HepG2 (cell line): ENCODE results near the gene TSSK3. TPM values are rescaled to one million over a fixed set of nuclear protein-coding genes. Genes with fewer than 3 reads are reported as not detected.

ENCODE experiments used
- ARNT ChIP-seq: fragments of 450-650 bp; IDR thresholded peaks from 2 replicates; pipeline ENCODE4 v1.6.1; 2017
- E2F1 ChIP-seq: sonication (generic); formaldehyde crosslinking; IDR thresholded peaks from 2 replicates; pipeline ENCODE4 v1.5.0; 2020; ENCODE audit warnings: missing genetic modification reagents
- ELK4 ChIP-seq: sonication (generic); formaldehyde crosslinking; IDR thresholded peaks from 2 replicates; pipeline ENCODE4 v1.9.0; 2021; ENCODE audit warnings: missing genetic modification reagents, borderline replicate concordance
- EZH2 ChIP-seq: conservative IDR thresholded peaks from 2 replicates; pipeline ENCODE4 v1.6.1; 2012; ENCODE audit warnings: mild to moderate bottlenecking, low read depth, low read length, moderate library complexity
- JDP2 ChIP-seq: sonication (generic); formaldehyde crosslinking; IDR thresholded peaks from 2 replicates; pipeline ENCODE4 v1.8.1; 2022; ENCODE audit warnings: missing genetic modification reagents, borderline replicate concordance
- MATR3 ChIP-seq: sonication (generic); formaldehyde crosslinking; IDR thresholded peaks from 2 replicates; pipeline ENCODE4 v1.4.0; 2020; ENCODE audit warnings: missing genetic modification reagents
- MEIS1 ChIP-seq: sonication (generic); formaldehyde crosslinking; IDR thresholded peaks from 2 replicates; pipeline ENCODE4 v1.9.0; 2021; ENCODE audit warnings: mild to moderate bottlenecking, missing genetic modification reagents, moderate library complexity, borderline replicate concordance
- MTERF4 ChIP-seq: sonication (generic); formaldehyde crosslinking; IDR thresholded peaks from 2 replicates; pipeline ENCODE4 v1.8.0; 2023; ENCODE audit warnings: mild to moderate bottlenecking, missing genetic modification reagents
- PCBP2 ChIP-seq: fragments of 200-400 bp; formaldehyde crosslinking; optimal IDR thresholded peaks from 2 replicates; pipeline ENCODE3; 2018; ENCODE audit warnings: low read length, low read depth; ENCODE audit not compliant: poor library complexity, severe bottlenecking
- REPIN1 ChIP-seq: sonication (generic); formaldehyde crosslinking; IDR thresholded peaks from 2 replicates; pipeline ENCODE4 v1.8.0; 2022; ENCODE audit warnings: missing genetic modification reagents, low read depth, mild to moderate bottlenecking, borderline replicate concordance
- SKIL ChIP-seq: sonication (generic); formaldehyde crosslinking; IDR thresholded peaks from 2 replicates; pipeline ENCODE4 v1.8.0; 2022; ENCODE audit warnings: missing genetic modification reagents, mild to moderate bottlenecking, moderate library complexity, borderline replicate concordance
- U2AF1 ChIP-seq: fragments of 200-400 bp; formaldehyde crosslinking; optimal IDR thresholded peaks from 2 replicates; pipeline ENCODE3; 2017; ENCODE audit warnings: mild to moderate bottlenecking, low read depth, low read length
- ZBTB25 ChIP-seq: IDR thresholded peaks from 2 replicates; pipeline ENCODE4 v1.6.1; 2018; ENCODE audit warnings: missing genetic modification reagents
- ZFY ChIP-seq: sonication (generic); formaldehyde crosslinking; IDR thresholded peaks from 2 replicates; pipeline ENCODE4 v1.4.0; 2020; ENCODE audit warnings: missing genetic modification reagents
- ZGPAT ChIP-seq: IDR thresholded peaks from 2 replicates; pipeline ENCODE4 v1.6.1; 2016; ENCODE audit warnings: mild to moderate bottlenecking
- ZMYM2 ChIP-seq: sonication (generic); formaldehyde crosslinking; IDR thresholded peaks from 2 replicates; pipeline ENCODE4 v1.8.0; 2022; ENCODE audit warnings: mild to moderate bottlenecking, missing genetic modification reagents
- ZNF3 ChIP-seq: IDR thresholded peaks from 2 replicates; pipeline ENCODE4 v1.7.0; 2017; ENCODE audit warnings: inconsistent platforms
- ZNF33A ChIP-seq: sonication (generic); formaldehyde crosslinking; IDR thresholded peaks from 2 replicates; pipeline ENCODE4 v1.5.1; 2020; ENCODE audit warnings: missing genetic modification reagents, mild to moderate bottlenecking, moderate library complexity, borderline replicate concordance
- ZNF503 ChIP-seq: sonication (generic); formaldehyde crosslinking; IDR thresholded peaks from 2 replicates; pipeline ENCODE4 v1.4.0; 2020; ENCODE audit warnings: missing genetic modification reagents
- polyA plus RNA-seq, 8 experiments: library from polyadenylated mRNA; depleted of rRNA in 3 of 8; stranded (reverse) in 7 of 8; unstranded in 1 of 8; fragments of >200 nt; fragmentation: Illumina TruSeq in 4 of 8; extraction: Trizol in 4 of 8; gene quantifications; 2 replicates each; pipeline versions ENCODE4 v1.2.1 to v1.2.3, GENCODE V29; 2011 to 2016; ENCODE audit warnings: low read depth in 4 of 8, missing spikeins in 1 of 8, mixed read lengths in 1 of 8; ENCODE audit not compliant: insufficient read depth in 1 of 8
- total RNA-seq, 5 experiments: library from RNA; depleted of rRNA; stranded (reverse); fragments of >200 nt; fragmentation: Illumina TruSeq; extraction: Trizol; gene quantifications; 2 replicates each; pipeline ENCODE4 v1.2.3, GENCODE V29; 2016; ENCODE audit warnings: low read depth in 1 of 5

Gene TSSK3
- total and polyA plus RNA-seq, 2 of the 13 experiments (the other 11 are each of a cell fraction or from before 2014, with no cell fraction given) = 1.0 to 1.1 TPM

GRCh38 chr1:32351399-32352238 is 10.7 kb upstream of the TSSK3 start (continued):
- TF ChIP-seq EZH2 (no peak), ARNT (no peak), U2AF1 (no peak), ZNF503 (CRISPR knock-in tag) (peak; percentile 49; the same call in 1 of the 2 replicates), ZNF33A (CRISPR knock-in tag) (no peak), E2F1 (CRISPR knock-in tag) (no peak), ZMYM2 (CRISPR knock-in tag) (no peak), SKIL (CRISPR knock-in tag) (no peak), MATR3 (CRISPR knock-in tag) (no peak), JDP2 (CRISPR knock-in tag) (no peak; the same call in 1 of the 2 replicates), ZFY (CRISPR knock-in tag) (peak; percentile 92), REPIN1 (CRISPR knock-in tag) (no peak), MEIS1 (no peak), MTERF4 (CRISPR knock-in tag) (no peak), PCBP2 (no peak), ZGPAT (CRISPR knock-in tag) (no peak), ZNF3 (CRISPR knock-in tag) (no peak), ZBTB25 (CRISPR knock-in tag) (no peak), ELK4 (CRISPR knock-in tag) (no peak)
